K562 (cell line): ENCODE data around the gene C1orf167. TPM values are rescaled to one million over a fixed set of nuclear protein-coding genes. Genes with fewer than 3 reads are reported as not detected.

Source experiments
- BCOR ChIP-seq: fragments of 450-650 bp; IDR thresholded peaks from 2 replicates; pipeline ENCODE4 v1.6.1; 2016
- FOXK2 ChIP-seq, 2 experiments: fragments of 450-650 bp; IDR thresholded peaks in 1 of 2; conservative IDR thresholded peaks in 1 of 2; 2 replicates each; pipeline ENCODE4 v1.6.1; 2016; ENCODE audit warnings: low read depth in 2 of 2, mild to moderate bottlenecking in 1 of 2
- JUND ChIP-seq, 2 experiments: IDR thresholded peaks; 2 replicates in 1 of 2; 3 replicates in 1 of 2; pipeline ENCODE4 v1.6.1; 2011; ENCODE audit warnings: borderline replicate concordance in 2 of 2, low read depth in 2 of 2, low read length in 2 of 2, improper control_type of control experiment in 1 of 2, missing biosample characterization in 1 of 2, missing genetic modification characterization in 1 of 2, missing genetic modification reagents in 1 of 2
- KAT7 ChIP-seq: sonication (generic); formaldehyde crosslinking; IDR thresholded peaks from 2 replicates; pipeline ENCODE4 v1.8.0; 2022; ENCODE audit warnings: missing genetic modification reagents, mild to moderate bottlenecking, borderline replicate concordance
- NFATC3 ChIP-seq: fragments of 450-650 bp; IDR thresholded peaks from 2 replicates; pipeline ENCODE4 v1.6.1; 2017; ENCODE audit warnings: mild to moderate bottlenecking
- PHTF2 ChIP-seq: fragments of 250-450 bp; sonication (Bioruptor Pico); IDR thresholded peaks from 2 replicates; pipeline ENCODE4 v1.5.0; 2021; ENCODE audit warnings: mild to moderate bottlenecking
- POLR2AphosphoS5 ChIP-seq: IDR thresholded peaks from 2 replicates; pipeline ENCODE4 v1.6.1; 2011; ENCODE audit warnings: mild to moderate bottlenecking, low read depth, low read length, moderate library complexity; ENCODE audit not compliant: control insufficient read depth, insufficient read depth
- RNF219 ChIP-seq: fragments of 250-450 bp; sonication (Bioruptor Pico); IDR thresholded peaks from 2 replicates; pipeline ENCODE4 v1.5.0; 2022; ENCODE audit warnings: mild to moderate bottlenecking
- SMARCA4 ChIP-seq: fragments of 450-650 bp; IDR thresholded peaks from 2 replicates; pipeline ENCODE4 v1.6.1; 2016
- SREBF2 ChIP-seq: sonication (generic); formaldehyde crosslinking; IDR thresholded peaks from 2 replicates; pipeline ENCODE4 v1.4.0; 2020; ENCODE audit warnings: mild to moderate bottlenecking, missing genetic modification reagents
- USF1 ChIP-seq: sonication (generic); formaldehyde crosslinking; IDR thresholded peaks from 2 replicates; pipeline ENCODE4 v1.9.0; 2022; ENCODE audit warnings: mild to moderate bottlenecking, missing genetic modification reagents
- ZNF318 ChIP-seq, 2 experiments: fragments of 450-650 bp; IDR thresholded peaks; 2 replicates each; pipeline ENCODE4 v1.6.1; 2016; ENCODE audit warnings: mild to moderate bottlenecking in 2 of 2, borderline replicate concordance in 1 of 2, low read depth in 1 of 2, moderate library complexity in 1 of 2
- ZNF512 ChIP-seq: IDR thresholded peaks from 2 replicates; pipeline ENCODE4 v1.6.1; 2016; ENCODE audit warnings: missing genetic modification characterization, missing compliant biosample characterization
- polyA plus RNA-seq, 8 experiments: library from polyadenylated mRNA; depleted of rRNA in 4 of 8; stranded (reverse) in 5 of 8; unstranded in 3 of 8; fragments of >200 nt; fragmentation: Nextera tagmentation in 2 of 8; fragmentation: Illumina TruSeq in 1 of 8; extraction: Ambion mirVana in 2 of 8; extraction: Trizol in 1 of 8; gene quantifications; 2 replicates each; pipeline versions ENCODE4 v1.2.1 to v1.2.3, GENCODE V29; 2011 to 2014; ENCODE audit warnings: inconsistent platforms in 1 of 8, missing spikeins in 1 of 8
- total RNA-seq, 7 experiments: library from RNA; depleted of rRNA in 6 of 7; stranded (reverse); fragments of >200 nt in 6 of 7; fragmentation: Illumina TruSeq in 2 of 7; extraction: Trizol in 2 of 7; gene quantifications; 2 replicates each; pipeline versions ENCODE4 v1.2.1 to v1.2.3, GENCODE V29; 2011 to 2021; ENCODE audit warnings: low replicate concordance in 1 of 7

C1orf167 gene
- total and polyA plus RNA-seq, 9 of the 15 experiments (the other 6 are each of a cell fraction or from before 2014, with no cell fraction given), result 0.22 to 0.86 (median 0.31) TPM; not detected in 2

- TF ChIP-seq USF1 (CRISPR knock-in tag) (no peak; the same call in 1 of the 2 replicates), NFATC3 (no peak), RNF219 (CRISPR knock-in tag) (0 out of 2 replicates have a peak, but pooled peaks have one; percentile 11), FOXK2 (conservative IDR thresholded peaks at IDR 0.05 in 1 of 2, IDR thresholded peaks at IDR 0.05 in 1 of 2; ENCODE audit: low read depth in 2 of 2) (peak in 1 of 2 experiments; percentile 29; a peak in 3 of 4 replicates), ZNF318 (IDR thresholded peaks at IDR 0.05; ENCODE audit: borderline replicate concordance in 1 of 2, low read depth in 1 of 2) (peak in 1 of 2 experiments; percentile 32; a peak in 1 of 4 replicates), JUND (IDR thresholded peaks at IDR 0.05; ENCODE audit: borderline replicate concordance, low read depth, low read length) (no peak), JUND (tag; IDR thresholded peaks at IDR 0.05; ENCODE audit: borderline replicate concordance, low read depth, low read length) (peak; percentile 52; the same call in 1 of the 3 replicates), KAT7 (CRISPR knock-in tag) (0 out of 2 replicates have a peak, but pooled peaks have one; percentile 16), POLR2AphosphoS5 (0 out of 2 replicates have a peak, but pooled peaks have one; percentile 12), SREBF2 (CRISPR knock-in tag) (0 out of 2 replicates have a peak, but pooled peaks have one; percentile 32), SMARCA4 (0 out of 2 replicates have a peak, but pooled peaks have one; percentile 24), PHTF2 (CRISPR knock-in tag) (peak; percentile 24; the same call in 1 of the 2 replicates), BCOR (0 out of 2 replicates have a peak, but pooled peaks have one; percentile 33), ZNF512 (tag) (no peak)
Measured at GRCh38 chr1:11806307-11806936, 44.4 kb downstream of the C1orf167 start (continued).
